HG02981 (cell line): Measurements from ENCODE around the gene DLG2.
A peak's percentile ranks its signal among the peaks of the same experiment; 100 is the strongest.
"Not testable (repeated sequence)": the region's sequence is repeated elsewhere in the genome, so short reads cannot be mapped to it uniquely, and the experiment has no call there.

Source experiments
- ATAC-seq: cut with Tn5 transposase; IDR thresholded peaks from one replicate; pipeline ENCODE4 v1.9.1; 2021; ENCODE audit warnings: mild to moderate bottlenecking, moderate library complexity; ENCODE audit not compliant: unreplicated experiment

The DLG2 gene

GRCh38 chr11:85627332-85627997 lies at the start of gene DLG2:
Gene DLG2, minus strand, starts transcription at chr11:85627344.
- ATAC-seq, result no peak

- ATAC-seq, result no peak
These were observed 46.2 kb upstream of the DLG2 start for GRCh38 chr11:85673393-85673792.

- ATAC-seq, result no peak
These were observed 45.2 kb upstream of the DLG2 start for GRCh38 chr11:85672105-85672902.

- ATAC-seq, result not testable (repeated sequence)
These were observed 44.0 kb upstream of the DLG2 start for GRCh38 chr11:85670949-85671663.

- ATAC-seq, result no peak
These were observed 41.0 kb upstream of the DLG2 start for GRCh38 chr11:85668157-85668556.

- ATAC-seq, result no peak
These were observed 39.5 kb upstream of the DLG2 start for GRCh38 chr11:85666687-85667086.

GRCh38 chr11:85665733-85666132 lies 38.6 kb upstream of the DLG2 start:
- no peak for ATAC-seq

GRCh38 chr11:85664615-85665481 lies 37.7 kb upstream of the DLG2 start, which contains the start of gene CREBZF:
Gene CREBZF, minus strand, starts transcription at chr11:85665129. Its CDS starts 254 bp downstream, at chr11:85664875.
- ATAC-seq, result peak; percentile 86

GRCh38 chr11:85663753-85664614 lies 36.8 kb upstream of the DLG2 start:
- peak; percentile 70 for ATAC-seq

- no peak for ATAC-seq
These were observed 36.1 kb upstream of the DLG2 start for GRCh38 chr11:85663080-85663752.

- ATAC-seq, result no peak
These were observed 35.0 kb upstream of the DLG2 start for GRCh38 chr11:85661972-85662664.

GRCh38 chr11:85658180-85658579 lies 31.0 kb upstream of the DLG2 start:
- ATAC-seq, result no peak

GRCh38 chr11:85656777-85657176 lies 29.6 kb upstream of the DLG2 start:
- ATAC-seq, result no peak

- ATAC-seq, result not testable (repeated sequence)
These were observed 27.2 kb upstream of the DLG2 start for GRCh38 chr11:85654343-85654742.

- ATAC-seq, result no peak
These were observed 25.8 kb upstream of the DLG2 start for GRCh38 chr11:85652786-85653447.

- no peak for ATAC-seq
These were observed 24.0 kb upstream of the DLG2 start for GRCh38 chr11:85651118-85651517.

- ATAC-seq, result peak; percentile 100
These were observed 20.6 kb upstream of the DLG2 start, which contains the start of gene TMEM126A for GRCh38 chr11:85647604-85648299. Gene TMEM126A, plus strand, starts transcription at chr11:85647967. Its CDS starts 2,289 bp downstream, at chr11:85650256.
